T-helper 1 cell (primary cell): ENCODE results near the gene KLHL21.
"Not testable (repeated sequence)": the region's sequence is repeated elsewhere in the genome, so short reads cannot be mapped to it uniquely, and the experiment has no call there.

Experiments used
- DNase-seq, 5 donors: peaks; one replicate each; pipeline ENCODE4 v3.0.0-alpha.2; 2012 to 2020
- total RNA-seq, 4 donors: gene quantifications; one replicate each; lab custom pipeline; 2026; lab: John Stamatoyannopoulos, UW

KLHL21 gene
- total RNA-seq: 80.6 to 119 (median 88.5) reads per million in 4 donors

- DNase-seq: peak; percentile 65 to 89 (median 76)
Observed at GRCh38 chr1:6602669-6603237, at the start of gene KLHL21. TSS of gene KLHL21 (minus strand) at chr1:6602869. CDS start at chr1:6602817, 52 bp downstream.

- DNase-seq: no peak
Observed at GRCh38 chr1:6651909-6652308, 49.2 kb upstream of the KLHL21 start.

GRCh38 chr1:6648556-6648955 is 45.9 kb upstream of the KLHL21 start:
- no peak for DNase-seq

- peak in 2 of 5 donors; percentile 33 to 46 for DNase-seq
Observed at GRCh38 chr1:6646499-6647148, 44.0 kb upstream of the KLHL21 start.

- no peak for DNase-seq
Observed at GRCh38 chr1:6645018-6645417, 42.3 kb upstream of the KLHL21 start.

GRCh38 chr1:6640867-6641266 is 38.2 kb upstream of the KLHL21 start:
- DNase-seq: not testable (repeated sequence)

GRCh38 chr1:6638226-6638625 is 35.6 kb upstream of the KLHL21 start:
- DNase-seq: no peak

GRCh38 chr1:6637770-6638169 is 35.1 kb upstream of the KLHL21 start:
- DNase-seq: no peak

GRCh38 chr1:6636778-6637177 is 34.1 kb upstream of the KLHL21 start:
- not testable (repeated sequence) for DNase-seq

GRCh38 chr1:6635910-6636760 is 33.5 kb upstream of the KLHL21 start:
- DNase-seq: no peak

- DNase-seq: no peak
Observed at GRCh38 chr1:6635161-6635909, 32.7 kb upstream of the KLHL21 start.

GRCh38 chr1:6634371-6635052 is 31.8 kb upstream of the KLHL21 start:
- peak in 3 of 5 donors; percentile 15 to 23 (median 15) for DNase-seq

- no peak for DNase-seq
Observed at GRCh38 chr1:6632588-6633514, 30.2 kb upstream of the KLHL21 start.

GRCh38 chr1:6631058-6631457 is 28.4 kb upstream of the KLHL21 start:
- no peak for DNase-seq

- DNase-seq: no peak
Observed at GRCh38 chr1:6630027-6630426, 27.4 kb upstream of the KLHL21 start.

- DNase-seq: no peak
Observed at GRCh38 chr1:6628971-6629479, 26.4 kb upstream of the KLHL21 start.

- DNase-seq: no peak
Observed at GRCh38 chr1:6627841-6628545, 25.3 kb upstream of the KLHL21 start.

GRCh38 chr1:6627031-6627430 is 24.4 kb upstream of the KLHL21 start:
- no peak for DNase-seq

GRCh38 chr1:6625584-6626149 is 23.0 kb upstream of the KLHL21 start:
- no peak for DNase-seq
